H1 (cell line): Measurements from ENCODE around the gene FHIP2A. TPM values are rescaled to one million over a fixed set of nuclear protein-coding genes. Genes with fewer than 3 reads are reported as not detected.

Source experiments
- CTCF ChIA-PET: fragments of 300-600 bp; sonication (Branson Sonifier 250); formaldehyde crosslinking; loops from one replicate; lab custom pipeline; 2021; ENCODE audit not compliant: partially characterized antibody; lab: Charles Lee
- POLR2A ChIA-PET: fragments of 300-600 bp; sonication (Branson Sonifier 250); formaldehyde crosslinking; loops from one replicate; lab custom pipeline; 2021; ENCODE audit warnings: inconsistent platforms; ENCODE audit not compliant: partially characterized antibody; lab: Charles Lee
- DNase-seq, 2 experiments: peaks; one replicate each; pipeline versions ENCODE4 v3.0.0 to v3.0.0-alpha.2; 2010 to 2022; ENCODE audit warnings: low spot score in 2 of 2, low read depth in 1 of 2, mixed read lengths in 1 of 2
- FAIRE-seq: peaks from 2 replicates; lab custom pipeline; 2011; peaks lifted over from hg19 to GRCh38; lab: Jason Lieb, UNC
- H2AFZ ChIP-seq: 2 replicates; pipeline ENCODE4 v1.8.1; 2012; ENCODE audit warnings: low read length, inconsistent platforms
- H2AK5ac ChIP-seq: 2 replicates; pipeline ENCODE4 v1.6.1; 2013; ENCODE audit warnings: low read depth, low read length
- H2BK120ac ChIP-seq: replicated peaks from 2 replicates; pipeline ENCODE3; 2013; ENCODE audit warnings: low read depth, low read length, inconsistent platforms
- H2BK12ac ChIP-seq: 2 replicates; pipeline ENCODE4 v1.6.1; 2013; ENCODE audit warnings: low read depth, low read length
- H2BK15ac ChIP-seq: 2 replicates; pipeline ENCODE4 v1.6.1; 2013; ENCODE audit warnings: low read length
- H2BK20ac ChIP-seq: 2 replicates; pipeline ENCODE4 v1.6.1; 2013; ENCODE audit warnings: low read length
- H2BK5ac ChIP-seq: 2 replicates; pipeline ENCODE4 v1.6.1; 2013; ENCODE audit warnings: low read depth, low read length
- H3K14ac ChIP-seq: 2 replicates; pipeline ENCODE4 v1.6.1; 2013; ENCODE audit warnings: inconsistent platforms; ENCODE audit not compliant: insufficient read length
- H3K18ac ChIP-seq: 2 replicates; pipeline ENCODE4 v1.6.1; 2013; ENCODE audit warnings: low read length; ENCODE audit errors: extremely low read depth
- H3K23ac ChIP-seq: 2 replicates; pipeline ENCODE4 v1.6.1; 2013; ENCODE audit warnings: inconsistent platforms; ENCODE audit not compliant: insufficient read length
- H3K23me2 ChIP-seq: 2 replicates; pipeline ENCODE4 v1.6.1; 2013; ENCODE audit warnings: low read depth, low read length
- H3K27ac ChIP-seq: 2 replicates; pipeline ENCODE4 v1.6.1; 2011; ENCODE audit warnings: low read depth, low read length, inconsistent platforms
- H3K27me3 ChIP-seq, 4 experiments: replicated peaks in 1 of 4; 1 replicate in 1 of 4; 2 replicates in 3 of 4; pipeline versions ENCODE4 v1.6.1 to v1.8.1; 2011 to 2013; ENCODE audit warnings: low read length in 3 of 4, mild to moderate bottlenecking in 3 of 4, inconsistent platforms in 2 of 4, mixed read lengths in 2 of 4, moderate library complexity in 1 of 4; ENCODE audit not compliant: control insufficient read depth in 3 of 4, insufficient read depth in 3 of 4; ENCODE audit errors: extremely low read depth in 1 of 4
- H3K36me3 ChIP-seq, 4 experiments: 2 replicates each; pipeline versions ENCODE4 v1.6.1 to v1.8.1; 2011 to 2013; ENCODE audit warnings: mild to moderate bottlenecking in 4 of 4, low read length in 3 of 4, moderate library complexity in 2 of 4, control low read depth in 1 of 4, inconsistent platforms in 1 of 4; ENCODE audit not compliant: insufficient read depth in 4 of 4, control insufficient read depth in 2 of 4
- H3K4ac ChIP-seq: replicated peaks from 2 replicates; pipeline ENCODE3; 2013; ENCODE audit warnings: low read length, low read depth, mixed read lengths, inconsistent platforms; ENCODE audit not compliant: insufficient read length
- H3K4me1 ChIP-seq, 4 experiments: replicated peaks in 1 of 4; 1 replicate in 1 of 4; 2 replicates in 3 of 4; pipeline versions ENCODE4 v1.6.1 to v1.8.1; 2011 to 2013; ENCODE audit warnings: low read length in 3 of 4, inconsistent platforms in 2 of 4, mixed read lengths in 1 of 4; ENCODE audit not compliant: insufficient read depth in 4 of 4, control insufficient read depth in 3 of 4
- H3K4me2 ChIP-seq, 2 experiments: 2 replicates each; pipeline versions ENCODE4 v1.6.1 to v1.8.1; 2011 to 2013; ENCODE audit warnings: low read depth in 2 of 2, low read length in 2 of 2, control low read depth in 1 of 2, inconsistent platforms in 1 of 2, mild to moderate bottlenecking in 1 of 2; ENCODE audit not compliant: insufficient read depth in 1 of 2
- H3K4me3 ChIP-seq, 4 experiments: fragments of 200-600, 300-600 bp in 1 of 4; sonication (generic), shearing (Covaris generic), sonication (Bioruptor Twin) in 1 of 4; 2 replicates each; pipeline versions ENCODE4 v1.5.1 to v1.8.1; 2011 to 2016; ENCODE audit warnings: low read length in 4 of 4, low read depth in 3 of 4, control low read depth in 2 of 4, inconsistent platforms in 2 of 4, mild to moderate bottlenecking in 2 of 4, mixed read lengths in 1 of 4, moderate library complexity in 1 of 4; ENCODE audit not compliant: insufficient read depth in 2 of 4; ENCODE audit errors: extremely low read depth in 1 of 4
- H3K56ac ChIP-seq: replicated peaks from 2 replicates; pipeline ENCODE3; 2013; ENCODE audit warnings: low read depth, mild to moderate bottlenecking, mixed read lengths, low read length, inconsistent platforms; ENCODE audit not compliant: insufficient read length
- H3K79me1 ChIP-seq: 2 replicates; pipeline ENCODE4 v1.6.1; 2013; ENCODE audit warnings: low read depth, low read length, control low read depth
- H3K79me2 ChIP-seq, 2 experiments: 2 replicates each; pipeline versions ENCODE4 v1.6.1 to v1.8.1; 2012 to 2013; ENCODE audit warnings: low read length in 2 of 2, mild to moderate bottlenecking in 2 of 2, inconsistent platforms in 1 of 2; ENCODE audit not compliant: insufficient read depth in 2 of 2, control insufficient read depth in 1 of 2
- H3K9ac ChIP-seq, 4 experiments: replicated peaks in 1 of 4; 1 replicate in 1 of 4; 2 replicates in 3 of 4; pipeline versions ENCODE4 v1.6.1 to v1.8.1; 2011 to 2013; ENCODE audit warnings: low read depth in 3 of 4, low read length in 3 of 4, control low read depth in 2 of 4, mild to moderate bottlenecking in 2 of 4, moderate library complexity in 2 of 4, inconsistent platforms in 1 of 4; ENCODE audit errors: extremely low read depth in 1 of 4
- H3K9me3 ChIP-seq, 2 experiments: 2 replicates each; pipeline versions ENCODE4 v1.6.1 to v1.8.1; 2012 to 2013; ENCODE audit warnings: mild to moderate bottlenecking in 2 of 2, moderate library complexity in 2 of 2, control low read depth in 1 of 2, inconsistent platforms in 1 of 2, low read depth in 1 of 2, low read length in 1 of 2, mixed read lengths in 1 of 2; ENCODE audit not compliant: insufficient read depth in 2 of 2
- H4K20me1 ChIP-seq, 2 experiments: replicated peaks in 1 of 2; 2 replicates each; pipeline versions ENCODE3 to v1.8.1; 2011 to 2013; ENCODE audit warnings: inconsistent platforms in 2 of 2, low read length in 2 of 2, mild to moderate bottlenecking in 1 of 2; ENCODE audit not compliant: insufficient read depth in 2 of 2, control insufficient read depth in 1 of 2
- H4K5ac ChIP-seq: 2 replicates; pipeline ENCODE4 v1.6.1; 2013; ENCODE audit warnings: low read length, low read depth, mixed read lengths, inconsistent platforms; ENCODE audit not compliant: insufficient read length
- H4K8ac ChIP-seq: 2 replicates; pipeline ENCODE4 v1.8.0; 2013; ENCODE audit warnings: mild to moderate bottlenecking, moderate library complexity, low read length, inconsistent platforms; ENCODE audit not compliant: insufficient read depth; ENCODE audit errors: extremely low read depth
- H4K91ac ChIP-seq: replicated peaks from 2 replicates; pipeline ENCODE3; 2013; ENCODE audit warnings: low read length, mixed read lengths, inconsistent platforms; ENCODE audit not compliant: insufficient read length
- BCL11A ChIP-seq, 2 experiments: IDR thresholded peaks; one replicate each; pipeline ENCODE4 v1.6.1; 2011; ENCODE audit warnings: low read depth in 2 of 2, low read length in 2 of 2, mild to moderate bottlenecking in 2 of 2
- TAF7 ChIP-seq: optimal IDR thresholded peaks from 2 replicates; pipeline ENCODE3; 2011; ENCODE audit warnings: low read depth, mild to moderate bottlenecking, inconsistent platforms, low read length, moderate library complexity, borderline replicate concordance
- WGBS, 2 experiments: shearing (Covaris generic) in 1 of 2; methylation state at CpG; one replicate each; pipeline versions ENCODE4 v1.1.6 to v1.1.7; 2013 to 2015; ENCODE audit warnings: low lambda C conversion rate in 2 of 2, mixed read lengths in 2 of 2, inconsistent platforms in 1 of 2, low coverage in 1 of 2, missing lambda C conversion rate in 1 of 2; ENCODE audit not compliant: insufficient replicate concordance in 2 of 2, insufficient coverage in 1 of 2, insufficient read length in 1 of 2; ENCODE audit errors: extremely low coverage in 1 of 2, missing lambda C conversion rate in 1 of 2; 5-methylcytosine and 5-hydroxymethylcytosine counted together
- polyA plus RNA-seq, 7 experiments: library from polyadenylated mRNA; depleted of rRNA in 3 of 7; stranded (reverse) in 5 of 7; unstranded in 2 of 7; fragments of >200 nt in 5 of 7; fragments of 200-250 nt in 2 of 7; gene quantifications; 1 replicate in 5 of 7; 2 replicates in 1 of 7; 4 replicates in 1 of 7; pipeline versions ENCODE4 v1.2.1 to v1.2.3, GENCODE V29; 2011 to 2013; ENCODE audit warnings: missing spikeins in 2 of 7, mixed read lengths in 2 of 7
- total RNA-seq: library from RNA; stranded (reverse); fragmentation: NEBNext Ultra II Directional; extraction: Animal tissue kit (Norgen Biotek cat#: 25700); gene quantifications from 2 replicates; pipeline ENCODE4 v1.2.1, GENCODE V29; 2021

Gene FHIP2A
- total and polyA plus RNA-seq, 2 of the 8 experiments (the other 6 are each of a cell fraction or from before 2014, with no cell fraction given) = 4.5 to 15.0 TPM

DNA sequence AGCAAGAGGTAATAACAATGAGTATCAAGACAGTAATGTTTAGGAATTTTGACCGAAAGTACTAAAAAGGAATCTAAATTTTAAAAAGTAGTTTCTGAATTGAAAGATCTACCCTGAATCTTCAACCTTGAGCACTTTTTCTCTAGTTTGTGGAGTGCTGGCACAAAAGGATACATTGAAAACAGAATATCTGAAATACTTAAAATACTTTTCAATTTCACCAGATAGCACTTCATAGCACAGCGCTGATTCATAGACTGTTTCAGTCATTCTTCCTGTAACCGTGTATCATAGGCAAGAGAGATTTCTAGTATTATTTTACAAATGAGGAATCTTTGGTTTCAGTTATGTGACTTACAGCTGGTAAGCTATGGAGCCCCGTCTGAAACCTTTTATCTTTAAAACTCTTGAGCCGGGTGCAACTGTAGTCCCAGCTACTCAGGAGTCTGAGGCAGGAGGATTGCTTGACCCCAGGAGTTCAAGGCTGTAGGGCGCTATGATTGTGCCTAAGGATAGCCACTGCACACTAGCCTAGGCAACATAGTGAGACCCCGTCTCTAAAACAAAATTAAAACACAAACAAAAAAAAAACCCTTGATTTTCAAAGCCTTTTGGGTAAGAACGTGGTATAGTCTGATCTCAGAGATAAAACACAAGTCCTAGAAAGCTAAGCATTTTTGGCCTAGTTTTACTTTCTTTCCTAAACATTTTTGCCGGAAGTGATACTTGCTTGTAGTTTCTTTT lies 35.1 kb downstream of the FHIP2A start:
- no peaks in the 10 kb centered on the region for H3K27me3 ChIP-seq
- H4K91ac ChIP-seq = no peak overlapping the region
- H3K4me1 ChIP-seq = no peaks in the 10 kb centered on the region
- no peak overlapping the region for H2BK5ac ChIP-seq
- no peak overlapping the region for H3K4ac ChIP-seq
- H3K18ac ChIP-seq = no peak overlapping the region
- H2BK20ac ChIP-seq = no peak overlapping the region
- H3K4me2 ChIP-seq = no peak overlapping the region
- H2AK5ac ChIP-seq = no peak overlapping the region
- H3K23ac ChIP-seq = no peak overlapping the region
- CTCF ChIA-PET = interaction anchor here (0.7 kb wide), 1 partner anchor 273 kb away, joined by 3 read pairs; no protein-coding TSS in a partner anchor
- no peaks in the 10 kb centered on the region for H3K9me3 ChIP-seq
- TF ChIP-seq TAF7 (no peak), BCL11A (IDR thresholded peaks at IDR 0.05; ENCODE audit: low read depth in 2 of 2, low read length in 2 of 2) (no peak)
- H4K5ac ChIP-seq = no peak overlapping the region
- H3K14ac ChIP-seq = no peak overlapping the region
- H2BK120ac ChIP-seq = no peak overlapping the region
- no peak for FAIRE-seq
- H2BK15ac ChIP-seq = no peak overlapping the region
- H3K36me3 ChIP-seq = peaks cover 0 to 39% (median 3%) of the 10 kb centered on the region in 4 experiments; a peak in 5 of 8 replicates
- H3K23me2 ChIP-seq = no peaks in the 10 kb centered on the region
- no peaks in the 10 kb centered on the region for H3K79me2 ChIP-seq
- H3K27ac ChIP-seq = no peak overlapping the region
- POLR2A ChIA-PET = interaction anchor here (0.6 to 0.7 kb wide), 3 partner anchors 12 to 52 kb away, joined by 3 to 7 read pairs (median 3); no protein-coding TSS in a partner anchor
- no peak overlapping the region for H4K8ac ChIP-seq
- 90% methylated on average over 9 of the region's 9 CpGs; no CpG with 5 or more reads in 1 of the 2 experiments for WGBS, 2 experiments
- H2BK12ac ChIP-seq = no peak overlapping the region
- no peak overlapping the region for H2AFZ ChIP-seq
- H3K79me1 ChIP-seq = no peaks in the 10 kb centered on the region
- no peak overlapping the region for H3K4me3 ChIP-seq
- no peaks in the 10 kb centered on the region for H4K20me1 ChIP-seq
- H3K56ac ChIP-seq = no peak overlapping the region
- DNase-seq = no peak
- no peak overlapping the region for H3K9ac ChIP-seq
